ENCODE measurements around the gene CCDC149. TPM values are rescaled to one million over a fixed set of nuclear protein-coding genes. Genes with fewer than 3 reads are reported as not detected.

CCDC149 gene
- total RNA-seq, 4 donors from 2014 or later, result 11.5 to 22.4 (median 14.4) TPM

DNA sequence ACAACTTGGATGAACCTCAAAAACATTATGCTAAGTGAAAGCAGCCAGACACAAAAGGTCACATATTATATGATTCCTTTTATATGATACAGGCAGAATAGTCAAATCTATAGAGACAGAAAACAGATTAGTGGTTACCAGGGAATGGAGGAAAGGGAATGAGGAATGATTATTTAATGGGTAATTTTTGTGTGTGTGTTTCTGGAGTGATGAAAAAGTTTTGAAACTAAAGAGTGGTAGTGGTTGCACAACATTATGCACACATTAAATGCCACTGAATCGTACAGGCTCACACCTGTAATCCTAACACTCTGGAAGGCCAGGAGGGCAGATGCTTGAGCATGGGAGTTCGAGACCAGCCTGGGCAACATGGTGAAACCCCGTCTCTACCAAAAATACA, 137.1 kb downstream of the CCDC149 start:
- DNase-seq (ENCODE audit: low spot score) (no peak), ATAC-seq (ENCODE audit: low FRiP score) (no peak)
- TF ChIP-seq, protein P1, sequence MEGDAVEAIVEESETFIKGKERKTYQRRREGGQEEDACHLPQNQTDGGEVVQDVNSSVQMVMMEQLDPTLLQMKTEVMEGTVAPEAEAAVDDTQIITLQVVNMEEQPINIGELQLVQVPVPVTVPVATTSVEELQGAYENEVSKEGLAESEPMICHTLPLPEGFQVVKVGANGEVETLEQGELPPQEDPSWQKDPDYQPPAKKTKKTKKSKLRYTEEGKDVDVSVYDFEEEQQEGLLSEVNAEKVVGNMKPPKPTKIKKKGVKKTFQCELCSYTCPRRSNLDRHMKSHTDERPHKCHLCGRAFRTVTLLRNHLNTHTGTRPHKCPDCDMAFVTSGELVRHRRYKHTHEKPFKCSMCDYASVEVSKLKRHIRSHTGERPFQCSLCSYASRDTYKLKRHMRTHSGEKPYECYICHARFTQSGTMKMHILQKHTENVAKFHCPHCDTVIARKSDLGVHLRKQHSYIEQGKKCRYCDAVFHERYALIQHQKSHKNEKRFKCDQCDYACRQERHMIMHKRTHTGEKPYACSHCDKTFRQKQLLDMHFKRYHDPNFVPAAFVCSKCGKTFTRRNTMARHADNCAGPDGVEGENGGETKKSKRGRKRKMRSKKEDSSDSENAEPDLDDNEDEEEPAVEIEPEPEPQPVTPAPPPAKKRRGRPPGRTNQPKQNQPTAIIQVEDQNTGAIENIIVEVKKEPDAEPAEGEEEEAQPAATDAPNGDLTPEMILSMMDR (IDR thresholded peaks at IDR 0.05), result no peak

DNA sequence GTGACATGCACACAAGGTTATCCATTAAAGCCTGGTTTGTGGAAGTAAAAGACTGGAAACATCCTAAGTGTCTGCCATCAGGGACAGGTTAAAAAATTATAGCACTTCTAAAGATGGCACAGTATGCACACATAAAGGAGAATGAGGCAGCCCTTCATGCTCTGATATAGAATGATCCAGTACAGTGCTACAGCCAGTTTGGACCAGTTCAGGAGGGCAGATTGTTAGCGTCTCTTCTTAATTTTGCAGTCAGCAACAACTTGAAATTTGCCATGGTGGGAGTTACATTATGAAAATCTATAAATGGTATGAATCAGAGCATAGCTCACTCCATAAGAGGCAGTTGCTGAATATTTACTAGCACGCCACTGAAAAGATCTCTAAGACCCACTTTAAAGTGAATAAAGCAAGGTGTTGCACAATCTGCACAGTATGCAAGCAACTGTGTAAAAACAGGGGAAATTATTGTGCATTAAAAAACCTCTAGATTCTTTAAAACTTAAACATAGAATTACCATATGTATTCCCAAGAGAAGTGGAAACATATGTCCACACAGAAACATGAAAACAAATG, 137.7 kb downstream of the CCDC149 start:
- TF ChIP-seq, protein P1 (IDR thresholded peaks at IDR 0.05), result no peak
- ATAC-seq (ENCODE audit: low FRiP score) (no peak), DNase-seq (ENCODE audit: low spot score) (no peak)

DNA sequence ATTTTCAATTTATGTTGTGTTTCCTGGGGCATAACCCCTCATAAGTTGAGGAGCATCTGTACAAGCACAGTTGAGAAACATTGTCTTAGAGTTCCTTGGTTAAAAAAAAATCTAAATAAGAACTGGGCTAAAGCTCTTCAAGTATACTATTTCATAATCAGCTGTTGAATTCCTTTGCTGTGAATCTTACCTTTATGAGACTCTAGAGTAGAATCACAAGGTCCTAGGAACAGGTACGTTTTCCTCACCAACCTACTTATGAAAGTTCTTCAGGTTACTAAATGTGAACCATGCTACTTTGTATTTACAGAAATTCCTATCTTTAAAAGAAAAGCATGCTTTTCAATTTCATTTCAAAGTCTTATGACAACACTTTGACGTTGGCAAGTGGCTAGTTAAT, 138.4 kb downstream of the CCDC149 start:
- no peak for ATAC-seq (ENCODE audit: low FRiP score)
- DNase-seq (ENCODE audit: low spot score), result no peak
- TF ChIP-seq, protein P1 (IDR thresholded peaks at IDR 0.05), result no peak

DNA sequence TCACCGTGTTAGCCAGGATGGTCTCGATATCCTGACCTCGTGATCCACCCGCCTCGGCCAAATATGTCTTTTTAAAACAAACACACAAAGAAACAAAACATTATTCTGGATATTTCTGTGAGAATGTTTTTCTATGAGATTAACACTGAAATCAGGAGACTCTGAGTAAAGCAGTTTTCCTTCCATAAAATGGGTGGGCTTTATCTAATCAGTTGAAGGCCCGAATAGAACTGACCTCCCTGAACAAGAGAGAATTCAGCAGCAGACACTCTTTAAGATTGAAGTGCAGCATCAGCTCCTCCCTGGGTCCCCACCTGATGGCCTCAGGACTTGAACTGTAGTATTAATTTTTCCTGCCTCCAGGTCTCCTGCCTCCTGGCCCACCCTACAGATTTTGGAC, 139.9 kb downstream of the CCDC149 start:
- ATAC-seq (ENCODE audit: low FRiP score) (no peak), DNase-seq (ENCODE audit: low spot score) (no peak)
- TF ChIP-seq, protein P1 (IDR thresholded peaks at IDR 0.05), result no peak

DNA sequence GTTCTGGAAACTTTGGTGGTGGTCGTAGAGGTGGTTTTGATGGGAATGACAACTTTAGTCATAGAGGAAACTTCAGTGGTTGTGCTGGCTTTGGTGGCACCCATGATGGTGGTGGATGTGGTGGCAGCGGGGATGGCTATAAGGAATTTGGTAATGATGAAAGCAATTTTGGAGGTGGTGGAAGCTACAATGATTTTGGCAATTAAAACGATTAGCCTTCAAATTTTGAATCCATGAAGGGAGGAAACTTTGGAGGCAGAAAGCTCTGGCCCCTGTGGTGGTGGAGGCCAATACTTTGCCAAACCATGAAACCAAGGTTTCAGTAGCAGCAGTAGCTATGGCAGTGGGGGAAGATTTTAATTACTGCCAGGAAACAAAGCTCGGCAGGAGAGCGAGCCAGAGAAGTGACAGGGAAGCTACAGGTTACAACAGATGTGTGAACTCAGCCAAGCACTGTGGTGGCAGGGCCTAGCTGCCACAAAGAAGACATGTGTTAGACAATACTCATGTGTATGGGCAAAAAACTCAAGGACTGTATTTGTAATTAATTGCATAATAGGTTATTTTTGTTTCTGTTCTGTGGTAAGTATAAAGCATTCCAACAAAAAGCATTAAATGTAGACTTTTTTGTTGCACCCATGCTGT, 140.7 kb downstream of the CCDC149 start:
- no peak for ATAC-seq (ENCODE audit: low FRiP score)
- TF ChIP-seq, protein P1 (IDR thresholded peaks at IDR 0.05), result no peak
- no peak for DNase-seq (ENCODE audit: low spot score)

- no peak for ATAC-seq (ENCODE audit: low FRiP score)
- TF ChIP-seq, protein P1 (IDR thresholded peaks at IDR 0.05), result no peak
- no peak for DNase-seq (ENCODE audit: low spot score)
Measured at GRCh38 chr4:24771241-24771640, 141.6 kb downstream of the CCDC149 start.

GRCh38 chr4:24770667-24771066, 142.2 kb downstream of the CCDC149 start:
- TF ChIP-seq, protein P1 (IDR thresholded peaks at IDR 0.05), result no peak
- ATAC-seq (ENCODE audit: low FRiP score) (no peak), DNase-seq (ENCODE audit: low spot score) (no peak)
